Activated CD4-positive, alpha-beta T cell treated with anti-CD3 and anti-CD28 coated beads, Interleukin-2, amount 50 U/mL, for 24 hours (primary cell): ENCODE data around the gene MEGF11.

ENCODE experiments used
- DNase-seq, 2 donors: peaks; one replicate each; pipeline ENCODE4 v3.0.0-alpha.2; 2020; ENCODE audit warnings: low read depth in 1 of 2, low spot score in 1 of 2

The MEGF11 gene

DNA sequence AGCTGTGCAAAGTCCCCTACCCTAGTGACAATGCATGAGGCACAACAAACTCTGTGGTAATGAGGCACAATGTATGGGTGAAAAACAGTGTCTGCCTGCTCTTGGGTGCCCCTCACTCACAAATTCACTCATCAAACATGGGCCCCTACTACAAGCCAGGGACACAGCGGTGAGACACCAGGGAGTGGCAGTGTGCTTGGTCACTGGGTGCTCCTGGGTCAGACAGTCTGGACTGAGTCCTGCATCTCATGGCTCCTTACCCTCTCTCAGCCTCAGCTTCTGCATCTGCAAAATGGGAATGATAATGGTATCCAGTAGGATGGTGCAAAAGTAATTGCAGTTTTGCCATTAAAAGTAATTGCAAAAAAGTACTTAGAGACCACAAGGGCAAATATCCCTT is 184.7 kb downstream of the MEGF11 start:
- DNase-seq = no peak

GRCh38 chr15:66067687-66068086 is 185.9 kb downstream of the MEGF11 start:
- DNase-seq = no peak

DNA sequence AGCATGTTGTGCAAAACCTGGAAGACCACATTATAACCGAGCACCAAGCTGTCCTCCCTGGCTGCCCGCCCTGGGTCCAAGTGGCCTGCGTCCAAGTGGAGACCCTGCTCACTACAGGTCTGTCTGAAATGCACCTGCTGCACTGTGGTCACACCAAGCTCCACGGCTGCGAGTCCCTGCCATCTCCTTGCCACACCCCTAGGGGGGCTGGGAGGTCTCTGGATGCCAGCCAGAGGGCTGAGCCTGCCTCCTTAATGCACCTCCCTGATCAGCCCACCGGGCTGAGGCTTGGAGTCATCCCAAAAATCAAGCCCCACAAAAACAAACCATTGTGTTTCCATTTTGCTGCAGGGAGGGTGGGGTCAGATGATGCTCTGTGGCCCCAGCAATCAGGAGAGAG is 187.1 kb downstream of the MEGF11 start:
- DNase-seq = no peak

- DNase-seq = no peak
Measured at GRCh38 chr15:66066005-66066404, 187.5 kb downstream of the MEGF11 start.

GRCh38 chr15:66065325-66065724 is 188.2 kb downstream of the MEGF11 start:
- DNase-seq = no peak

GRCh38 chr15:66063147-66063546 is 190.4 kb downstream of the MEGF11 start:
- DNase-seq = no peak

- no peak for DNase-seq
Measured at GRCh38 chr15:66057089-66057488, 196.5 kb downstream of the MEGF11 start.

DNA sequence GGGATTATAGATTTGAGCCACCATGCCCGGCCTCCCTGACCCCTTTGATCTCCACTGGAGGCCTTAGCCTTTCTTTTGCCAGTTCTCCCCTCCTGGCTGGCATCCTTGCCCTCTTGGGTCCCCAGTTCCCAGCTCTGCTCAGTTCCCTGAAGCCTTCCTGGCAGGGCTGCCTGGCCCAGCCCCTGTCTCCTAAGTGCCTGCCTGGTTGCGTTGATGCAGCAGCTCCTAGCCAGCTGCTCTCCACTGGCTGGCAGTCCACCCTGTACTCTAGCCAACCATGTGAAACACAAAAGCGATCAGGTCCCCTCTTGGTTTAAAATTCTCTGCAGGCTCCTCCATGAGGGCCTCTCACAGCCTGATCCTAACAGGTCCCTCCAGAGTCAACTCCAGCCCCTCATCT is 199.6 kb downstream of the MEGF11 start:
- no peak for DNase-seq

GRCh38 chr15:66051833-66052232 is 201.7 kb downstream of the MEGF11 start:
- DNase-seq = no peak

- DNase-seq = no peak
Measured at GRCh38 chr15:66050264-66050663, 203.3 kb downstream of the MEGF11 start.

GRCh38 chr15:66049353-66049752 is 204.2 kb downstream of the MEGF11 start:
- DNase-seq = no peak

GRCh38 chr15:66047321-66048024 is 206.1 kb downstream of the MEGF11 start:
- DNase-seq = no peak

- DNase-seq = no peak
Measured at GRCh38 chr15:66046751-66047150, 206.8 kb downstream of the MEGF11 start.

DNA sequence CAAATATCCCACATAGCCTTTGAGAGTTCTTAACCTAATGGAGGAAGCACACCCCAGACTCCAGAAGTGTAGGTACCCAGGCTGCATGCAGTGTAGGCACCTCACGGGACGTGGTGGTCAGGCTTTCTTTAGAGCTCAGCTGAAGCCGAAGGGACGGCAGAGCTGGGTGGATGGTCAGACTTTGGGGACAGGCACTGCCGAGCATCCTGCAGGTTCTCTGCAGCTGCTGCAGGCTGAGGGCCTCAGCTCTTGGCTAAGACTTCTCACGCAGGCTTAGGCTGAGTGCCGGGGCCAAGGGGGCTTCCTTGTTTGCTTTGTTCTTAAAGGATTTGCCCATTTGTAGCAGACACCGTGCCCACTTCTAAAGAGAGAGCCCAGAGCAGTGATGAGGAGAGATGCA is 207.2 kb downstream of the MEGF11 start:
- no peak for DNase-seq

- DNase-seq = no peak
Measured at GRCh38 chr15:66045542-66045941, 208.0 kb downstream of the MEGF11 start.

DNA sequence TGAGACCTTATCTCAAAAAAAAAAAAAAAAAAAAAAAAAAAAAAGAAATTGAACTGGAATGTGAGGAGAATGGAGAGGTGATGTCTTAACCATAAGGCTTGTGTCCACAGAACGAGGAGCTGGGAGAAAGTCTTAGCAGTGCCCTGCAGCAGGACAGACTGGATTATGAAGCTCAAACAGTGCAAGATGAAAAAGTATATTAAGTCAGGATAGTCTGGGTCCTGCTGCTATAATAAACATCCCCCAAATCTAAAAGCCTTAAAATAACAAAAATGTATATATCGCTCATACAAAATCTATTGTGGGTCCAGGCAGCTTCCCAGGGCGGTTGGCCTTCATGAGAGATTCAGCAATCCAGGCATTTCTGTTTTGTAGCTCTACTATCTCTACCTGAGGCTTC is 208.7 kb downstream of the MEGF11 start:
- DNase-seq = no peak

DNA sequence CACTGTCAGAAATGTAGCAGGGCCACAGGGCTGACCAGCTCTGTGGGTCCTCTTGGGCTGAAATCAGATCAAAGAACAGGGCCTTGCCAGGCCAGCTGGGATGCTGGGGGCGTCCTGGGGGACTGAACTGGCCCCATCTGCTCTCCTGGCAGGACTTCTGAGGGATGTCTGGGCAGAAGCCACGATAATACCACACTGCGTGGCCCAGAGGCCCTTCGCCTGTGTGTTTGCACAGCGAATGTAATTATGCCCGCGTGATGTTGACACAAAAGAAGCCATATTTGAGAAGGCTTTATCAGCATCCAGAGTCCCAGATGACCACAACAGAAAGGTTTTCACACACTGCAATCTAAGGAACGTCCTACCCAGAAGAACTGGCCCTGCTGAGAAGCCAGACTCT is 210.3 kb downstream of the MEGF11 start:
- no peak for DNase-seq

DNA sequence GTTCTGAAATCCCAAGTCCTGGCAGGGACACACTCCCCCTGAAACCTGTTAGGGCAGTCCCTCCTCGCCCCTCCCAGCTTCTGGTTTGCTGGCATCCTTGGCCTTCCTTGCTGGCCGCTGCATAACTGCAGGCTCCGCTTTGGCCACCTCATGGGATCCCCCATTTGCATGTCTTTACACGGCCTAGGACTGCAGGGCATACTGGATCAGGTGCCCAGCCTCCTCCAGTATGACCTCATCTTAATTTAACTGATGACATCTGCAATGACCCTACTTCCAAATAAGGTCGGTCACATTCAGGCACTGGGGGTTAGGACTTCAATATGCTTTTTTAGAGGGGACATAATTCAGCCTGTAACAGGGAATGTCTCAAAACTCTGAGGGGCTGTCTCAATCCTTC is 210.9 kb downstream of the MEGF11 start:
- DNase-seq = no peak

GRCh38 chr15:66041276-66041675 is 212.3 kb downstream of the MEGF11 start:
- DNase-seq = no peak

GRCh38 chr15:66040211-66040892 is 213.2 kb downstream of the MEGF11 start:
- no peak for DNase-seq

DNA sequence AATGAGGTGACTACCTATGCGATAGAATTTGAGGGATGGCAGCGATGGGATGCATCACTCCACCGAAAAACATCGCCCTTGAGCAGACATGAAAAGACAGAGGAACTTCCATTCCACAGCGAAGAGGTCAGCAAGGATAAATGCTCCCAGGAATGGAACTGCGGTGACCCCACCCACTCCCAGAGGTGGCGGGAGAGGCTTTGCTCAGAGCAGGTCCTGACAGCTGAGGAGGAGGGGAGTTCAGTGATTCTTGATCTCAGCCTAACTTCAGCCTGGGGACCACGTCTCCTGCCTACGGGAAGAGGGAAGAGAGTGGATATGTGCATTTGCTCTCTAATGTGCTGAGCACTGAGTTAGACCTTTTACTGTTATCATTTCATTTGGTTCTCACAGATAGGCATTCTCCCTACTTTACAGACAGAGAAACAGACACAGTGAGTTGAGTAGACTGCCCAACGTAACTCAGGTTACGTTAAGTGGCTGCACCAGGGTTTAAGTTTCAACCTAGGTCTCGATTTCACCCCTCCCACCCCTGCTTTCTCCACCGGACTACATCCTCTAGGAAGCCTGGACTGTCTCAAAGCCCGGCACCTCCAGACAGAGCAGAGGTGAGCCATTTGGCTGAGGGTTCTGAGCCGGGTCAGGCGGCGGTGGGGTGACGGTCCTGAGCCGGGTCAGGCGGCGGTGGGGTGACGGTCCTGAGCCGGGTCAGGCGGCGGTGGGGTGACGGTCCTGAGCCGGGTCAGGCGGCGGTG is 214.3 kb downstream of the MEGF11 start:
- DNase-seq = no peak

DNA sequence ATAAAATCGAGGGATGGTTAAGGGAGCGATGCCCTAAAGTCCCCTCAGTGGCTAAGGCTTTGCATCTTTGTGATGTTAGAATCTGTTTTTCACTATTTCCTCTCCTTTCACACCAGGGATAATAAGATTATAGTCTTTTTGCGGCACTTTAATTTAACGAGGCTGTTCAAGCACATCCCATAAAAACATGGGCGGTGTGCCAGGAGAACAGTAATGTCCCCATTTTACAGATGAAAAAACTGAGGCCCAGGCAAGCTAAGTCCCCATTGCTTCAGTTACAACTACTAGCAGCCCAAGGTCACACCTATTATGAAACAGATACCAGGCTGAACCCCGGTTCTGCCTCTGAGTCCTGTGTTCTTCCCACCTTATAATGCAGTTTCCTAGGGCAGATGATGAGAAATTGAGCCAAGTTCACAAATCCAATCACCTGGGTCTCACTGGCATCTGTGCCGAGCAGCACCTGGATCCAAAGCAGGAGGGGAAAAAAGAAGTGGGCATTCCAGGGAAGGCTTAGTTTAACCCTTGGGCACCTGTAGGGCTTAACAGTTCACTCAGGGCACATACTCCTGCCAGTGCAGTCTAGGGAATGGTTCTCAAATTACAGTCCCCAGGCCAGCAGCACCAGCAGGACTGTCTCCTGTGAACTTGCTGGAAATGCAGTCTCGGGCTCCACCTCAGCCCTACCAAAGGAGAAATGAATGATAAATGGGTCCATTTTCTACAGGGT is 215.0 kb downstream of the MEGF11 start:
- no peak for DNase-seq
